ENCODE data around the gene RNF214.
"Not testable (repeated sequence)": the region's sequence is repeated elsewhere in the genome, so short reads cannot be mapped to it uniquely, and the experiment has no call there.

RNF214 gene

DNA sequence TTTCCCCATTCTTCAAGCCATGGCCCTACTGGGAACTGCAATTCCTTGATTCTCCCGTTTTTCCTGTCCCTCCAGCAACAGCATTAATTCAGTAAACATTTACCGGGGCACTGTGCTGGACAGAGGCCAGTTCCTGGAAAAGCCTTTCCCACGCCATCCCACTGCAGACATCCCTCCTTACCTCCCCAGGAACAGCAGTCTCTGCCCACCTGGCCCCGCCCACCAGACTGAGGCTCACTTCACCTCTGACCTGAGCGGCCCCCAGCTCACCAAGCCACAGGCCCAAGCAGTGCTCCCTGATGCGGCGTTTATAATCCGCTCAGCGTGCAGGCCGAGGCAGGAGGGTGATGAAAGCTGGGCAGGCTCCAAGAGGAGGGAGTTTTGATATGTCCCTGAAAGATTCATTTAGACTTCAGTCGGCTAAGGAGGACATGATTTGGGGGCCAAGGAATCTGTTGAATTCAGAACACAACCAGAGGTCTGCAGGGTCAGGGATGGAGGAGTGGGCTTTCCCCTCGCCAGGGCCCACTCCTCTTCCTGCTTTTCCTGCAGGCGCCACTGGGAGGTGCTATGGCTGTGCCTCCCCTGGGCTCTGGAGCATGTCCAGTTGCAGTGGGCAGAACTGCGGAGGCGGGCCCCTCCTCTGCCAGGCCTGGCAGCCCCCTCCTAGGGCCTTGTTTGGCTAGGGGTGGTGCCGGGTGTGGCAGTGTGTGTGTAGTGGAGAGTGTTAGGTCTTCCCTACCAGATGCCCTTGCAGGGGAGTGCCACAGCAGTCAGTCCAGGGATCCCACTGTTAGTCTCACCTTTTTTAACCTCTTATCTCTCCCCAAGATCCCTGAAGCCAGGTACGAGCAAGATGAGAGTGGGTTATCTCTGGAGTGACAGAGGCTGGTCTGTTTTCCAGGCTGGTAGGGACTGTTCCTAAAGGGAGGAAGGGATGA lies 34.7 kb upstream of the RNF214 start:
- no peak for DNase-seq (ENCODE audit: low read depth in 2 of 2)

GRCh38 chr11:117198613-117199012 lies 33.9 kb upstream of the RNF214 start:
- DNase-seq (ENCODE audit: low read depth in 2 of 2): no peak

DNA sequence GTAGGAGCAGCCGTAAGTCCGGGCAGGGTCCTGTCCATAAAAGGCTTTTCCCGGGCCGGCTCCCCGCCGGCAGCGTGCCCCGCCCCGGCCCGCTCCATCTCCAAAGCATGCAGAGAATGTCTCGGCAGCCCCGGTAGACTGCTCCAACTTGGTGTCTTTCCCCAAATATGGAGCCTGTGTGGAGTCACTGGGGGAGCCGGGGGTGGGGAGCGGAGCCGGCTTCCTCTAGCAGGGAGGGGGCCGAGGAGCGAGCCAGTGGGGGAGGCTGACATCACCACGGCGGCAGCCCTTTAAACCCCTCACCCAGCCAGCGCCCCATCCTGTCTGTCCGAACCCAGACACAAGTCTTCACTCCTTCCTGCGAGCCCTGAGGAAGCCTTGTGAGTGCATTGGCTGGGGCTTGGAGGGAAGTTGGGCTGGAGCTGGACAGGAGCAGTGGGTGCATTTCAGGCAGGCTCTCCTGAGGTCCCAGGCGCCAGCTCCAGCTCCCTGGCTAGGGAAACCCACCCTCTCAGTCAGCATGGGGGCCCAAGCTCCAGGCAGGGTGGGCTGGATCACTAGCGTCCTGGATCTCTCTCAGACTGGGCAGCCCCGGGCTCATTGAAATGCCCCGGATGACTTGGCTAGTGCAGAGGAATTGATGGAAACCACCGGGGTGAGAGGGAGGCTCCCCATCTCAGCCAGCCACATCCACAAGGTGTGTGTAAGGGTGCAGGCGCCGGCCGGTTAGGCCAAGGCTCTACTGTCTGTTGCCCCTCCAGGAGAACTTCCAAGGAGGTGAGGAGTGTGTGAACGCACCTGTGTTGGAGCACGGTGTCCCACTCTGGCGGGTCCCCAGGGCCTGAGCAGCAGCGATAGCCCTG lies 33.2 kb upstream of the RNF214 start, which contains the start of gene TAGLN:
Gene TAGLN (plus strand): TSS at position 318 of the 863 bp plus-strand sequence. CDS start 3,644 bp downstream, outside the sequence.
- no peak for DNase-seq (ENCODE audit: low read depth in 2 of 2)

GRCh38 chr11:117199916-117200812 lies 32.3 kb upstream of the RNF214 start:
- no peak for DNase-seq (ENCODE audit: low read depth in 2 of 2)

GRCh38 chr11:117200813-117201657 lies 31.4 kb upstream of the RNF214 start:
- DNase-seq (ENCODE audit: low read depth in 2 of 2): no peak

DNA sequence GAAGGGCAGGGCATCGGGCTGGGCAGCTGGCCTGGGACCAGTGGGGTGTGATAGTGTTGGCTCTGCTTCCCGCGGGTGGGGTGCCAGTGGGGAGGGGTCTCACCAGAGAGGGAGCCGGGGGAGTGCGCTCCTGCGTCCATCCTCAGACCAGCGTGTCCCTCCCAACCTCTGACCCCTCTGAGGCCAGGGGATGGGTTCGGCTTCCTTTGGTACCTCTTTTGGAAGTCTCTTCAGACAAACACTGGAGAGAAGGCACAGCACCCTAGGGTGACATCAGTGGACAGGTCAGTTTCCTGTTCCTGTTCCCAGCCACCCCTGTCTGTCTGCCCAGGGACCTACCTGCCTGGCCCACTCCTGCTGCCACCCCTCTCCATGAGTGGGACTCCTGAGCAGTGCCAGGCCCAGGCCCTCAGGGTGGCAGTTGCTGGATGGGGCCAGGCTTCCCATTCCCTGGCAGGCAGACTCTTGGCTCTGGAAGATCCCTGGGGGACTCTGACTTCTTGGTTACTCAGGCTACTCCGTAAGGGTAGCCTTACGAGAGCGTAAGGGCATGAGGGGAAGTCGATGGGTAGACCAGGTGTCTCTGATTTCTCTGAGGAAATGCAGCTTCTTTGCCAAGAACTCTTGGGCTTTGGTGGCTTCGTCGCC lies 30.7 kb upstream of the RNF214 start:
- no peak for DNase-seq (ENCODE audit: low read depth in 2 of 2)

DNA sequence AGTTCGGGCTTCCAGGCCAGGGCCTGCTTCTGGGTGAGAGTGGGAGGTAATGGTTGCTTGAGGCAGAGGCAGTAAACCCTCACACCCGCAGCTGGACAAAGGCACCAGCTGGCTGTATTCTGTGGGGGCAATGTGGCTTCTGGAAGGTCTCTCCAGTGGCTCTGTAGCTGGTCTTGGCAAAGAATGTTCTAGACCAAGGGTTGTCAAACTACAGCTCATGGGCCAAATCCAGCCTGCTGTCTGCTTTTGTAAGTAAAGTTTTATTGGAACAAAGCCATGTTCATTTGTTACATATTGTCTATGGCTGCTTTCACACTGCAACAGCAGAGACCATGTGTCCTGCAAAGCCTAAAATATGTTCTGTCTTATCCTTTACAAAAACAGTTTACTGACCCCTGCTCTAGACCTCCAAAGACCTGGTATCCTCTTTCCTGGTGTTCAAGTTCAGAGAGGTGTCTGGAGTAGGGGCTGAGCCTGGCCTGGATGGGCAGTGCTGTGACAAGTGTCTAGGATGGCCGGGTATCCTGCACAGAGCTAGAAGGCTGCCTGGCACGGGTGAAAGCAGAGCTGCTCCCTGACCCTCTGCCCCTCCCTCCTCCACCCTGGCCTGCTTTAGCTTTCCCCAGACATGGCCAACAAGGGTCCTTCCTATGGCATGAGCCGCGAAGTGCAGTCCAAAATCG lies 29.9 kb upstream of the RNF214 start:
- DNase-seq (ENCODE audit: low read depth in 2 of 2): no peak

- no peak for DNase-seq (ENCODE audit: low read depth in 2 of 2)
Measured at GRCh38 chr11:117203069-117203407, 29.4 kb upstream of the RNF214 start.

GRCh38 chr11:117204283-117205080 lies 28.0 kb upstream of the RNF214 start:
- no peak for DNase-seq (ENCODE audit: low read depth in 2 of 2)

DNA sequence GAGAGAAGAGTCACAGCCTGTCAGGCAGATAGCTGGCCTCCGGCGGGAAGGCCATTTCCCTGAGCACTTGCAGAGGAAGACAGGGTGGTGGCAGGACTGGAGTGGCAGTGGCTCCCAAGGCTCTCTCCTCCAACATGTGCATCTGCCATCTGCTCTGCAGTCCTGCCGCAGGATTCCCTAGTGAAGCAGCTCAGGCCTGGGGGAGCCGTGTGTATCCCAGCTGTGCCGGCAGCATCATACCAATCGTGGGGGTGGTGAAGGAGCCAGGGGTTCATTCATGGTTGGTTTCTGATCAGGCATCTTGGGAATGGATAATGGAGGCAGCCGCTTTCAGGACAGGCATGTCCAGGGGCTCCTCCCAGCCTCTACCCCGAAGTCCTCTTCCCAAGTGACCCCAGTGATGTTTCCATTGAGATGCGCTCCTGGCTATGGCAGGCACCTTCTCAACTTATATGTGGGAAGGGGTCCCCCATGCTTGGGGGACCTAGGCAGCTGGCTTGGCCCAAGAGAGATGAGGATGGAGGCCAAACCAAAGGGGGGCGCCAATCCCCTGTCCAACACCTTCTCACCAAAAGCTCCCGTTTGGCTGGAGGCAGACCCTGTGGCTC lies 27.2 kb upstream of the RNF214 start:
- no peak for DNase-seq (ENCODE audit: low read depth in 2 of 2)

DNA sequence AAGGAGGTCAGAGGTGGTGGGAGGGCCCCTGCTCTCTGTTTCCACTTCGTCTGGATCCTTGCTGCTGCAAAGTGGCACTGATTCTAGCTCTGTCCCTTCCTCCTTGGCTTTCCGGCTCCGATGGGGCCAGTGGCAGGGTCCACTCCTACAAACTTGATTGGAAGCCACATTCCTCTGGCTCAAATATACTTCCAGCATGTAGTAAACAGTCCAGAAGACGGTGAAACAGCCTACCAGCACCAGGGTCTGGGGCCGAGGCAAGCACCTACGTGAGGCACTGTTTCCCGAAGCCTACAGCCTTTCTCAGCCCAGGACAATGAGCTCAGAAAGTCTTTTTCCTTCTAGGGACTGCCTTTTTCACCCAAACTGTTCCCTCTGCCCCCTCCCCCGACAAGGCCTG lies 26.4 kb upstream of the RNF214 start:
- DNase-seq (ENCODE audit: low read depth in 2 of 2): not testable (repeated sequence)

DNA sequence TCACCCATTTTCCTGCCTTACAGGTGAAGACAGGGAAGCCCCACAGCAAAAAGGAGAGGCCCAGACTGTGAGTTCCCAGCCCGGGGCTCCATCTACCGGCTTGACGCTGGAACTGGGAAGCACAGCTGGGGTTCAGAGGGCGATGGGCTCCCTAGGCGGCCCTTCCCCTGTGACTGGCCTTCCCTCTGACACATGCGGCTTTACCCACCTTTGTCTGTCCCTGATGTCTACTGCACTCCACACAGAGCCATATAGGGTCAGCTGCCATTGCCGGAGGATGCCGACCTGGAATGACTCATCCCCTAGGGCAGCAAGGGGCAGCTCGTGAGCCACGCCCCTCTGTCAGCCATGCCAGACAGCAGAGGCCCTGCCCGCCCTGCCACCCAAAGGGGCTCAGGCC lies 25.6 kb upstream of the RNF214 start:
- DNase-seq (ENCODE audit: low read depth in 2 of 2): not testable (repeated sequence)

DNA sequence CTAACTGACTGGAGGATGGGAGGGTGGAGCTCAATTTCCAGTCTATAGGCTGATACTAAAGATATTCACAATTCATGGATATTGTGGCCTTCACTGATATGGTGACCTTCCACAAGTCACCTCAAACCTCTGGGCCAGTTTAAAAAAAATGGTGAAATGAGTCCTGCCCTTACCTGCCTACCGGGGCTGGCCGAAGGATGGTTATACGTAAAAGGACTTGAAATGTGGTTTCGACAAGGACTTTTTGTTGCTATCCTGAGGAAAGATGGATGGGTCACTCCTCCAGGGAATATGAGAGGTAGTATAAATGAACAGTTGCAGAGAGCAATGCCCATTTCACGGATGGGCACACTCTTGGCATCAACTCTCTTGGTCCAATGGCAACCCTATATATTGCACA lies 25.0 kb upstream of the RNF214 start:
- DNase-seq (ENCODE audit: low read depth in 2 of 2): not testable (repeated sequence)

DNA sequence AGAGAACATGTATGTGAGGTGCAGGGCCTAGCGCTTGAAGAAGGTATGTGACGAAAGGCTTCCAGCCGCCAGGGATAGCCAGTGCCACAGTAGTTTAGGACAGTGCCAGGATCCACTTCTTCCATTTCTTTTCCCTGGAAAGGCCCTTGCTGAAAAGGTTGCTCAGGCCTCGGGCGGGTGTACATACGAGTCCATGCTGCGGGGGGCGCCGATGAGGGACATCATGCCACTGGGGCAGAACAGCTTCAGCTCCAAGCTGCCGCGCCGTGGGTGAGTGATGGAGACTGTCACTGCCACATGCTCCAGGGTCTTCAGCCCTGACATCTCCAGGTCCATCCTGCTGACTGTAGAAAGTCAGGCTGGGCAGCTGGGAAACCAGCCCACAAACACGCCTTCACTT lies 23.8 kb upstream of the RNF214 start:
- DNase-seq (ENCODE audit: low read depth in 2 of 2): not testable (repeated sequence)

GRCh38 chr11:117209351-117210125 lies 22.9 kb upstream of the RNF214 start:
- DNase-seq (ENCODE audit: low read depth in 2 of 2): not testable (repeated sequence)

- no peak for DNase-seq (ENCODE audit: low read depth in 2 of 2)
Measured at GRCh38 chr11:117210620-117211019, 21.9 kb upstream of the RNF214 start.

GRCh38 chr11:117212697-117213355 lies 19.6 kb upstream of the RNF214 start:
- DNase-seq (ENCODE audit: low read depth in 2 of 2): no peak
